Measurements from ENCODE around the gene CCDC92.

The CCDC92 gene

DNA sequence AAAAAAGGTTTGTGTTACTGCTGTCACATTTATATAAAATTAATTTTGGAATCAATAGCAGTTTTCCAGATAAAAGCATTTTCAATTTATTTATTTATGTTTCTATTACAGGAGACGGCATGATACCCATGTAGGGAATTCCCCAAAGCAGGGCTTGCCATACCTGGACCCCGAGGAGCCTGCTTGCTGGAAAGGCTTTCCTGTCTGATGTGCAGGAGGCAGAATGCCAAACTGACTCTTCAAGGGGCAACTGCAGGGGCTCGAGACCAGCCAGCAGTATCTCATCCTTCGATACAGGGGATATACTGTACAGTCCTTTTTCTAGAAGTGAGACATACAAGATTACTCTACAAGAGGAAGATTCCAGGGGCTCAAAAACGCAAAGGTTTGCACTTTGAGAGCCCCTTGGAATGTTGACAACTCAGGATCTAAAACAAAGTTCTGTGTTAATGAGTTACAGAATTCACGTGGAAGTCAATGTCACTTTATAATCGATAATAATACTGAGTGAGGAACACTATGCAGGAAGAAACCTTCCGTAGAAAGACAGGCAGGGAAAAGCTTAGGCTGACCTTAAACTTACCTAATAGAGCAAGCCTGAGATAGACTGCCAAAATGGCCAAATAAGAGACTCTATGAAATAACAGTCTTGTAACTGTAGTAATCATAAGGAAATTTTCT is 38.9 kb upstream of the CCDC92 start:
- peaks cover 13 to 52% of the 10 kb centered on the region in 2 donors for H3K36me3 ChIP-seq (ENCODE audit: control insufficient read depth in 2 of 2, insufficient read depth in 2 of 2, low read length in 2 of 2)
- no peaks in the 10 kb centered on the region for H3K9me3 ChIP-seq (ENCODE audit: control insufficient read depth in 2 of 2, low read length in 2 of 2)
- H3K4me3 ChIP-seq (ENCODE audit: low read length in 2 of 2) = no peak overlapping the region
- H3K27me3 ChIP-seq (ENCODE audit: control insufficient read depth in 2 of 2, insufficient read depth in 2 of 2, low read length in 2 of 2) = no peaks in the 10 kb centered on the region
- H3K9ac ChIP-seq (ENCODE audit: low read depth in 1 of 2, low read length in 2 of 2) = no peak overlapping the region
- no peak overlapping the region for H3K27ac ChIP-seq (ENCODE audit: low read depth in 2 of 2, low read length in 2 of 2)
- no peaks in the 10 kb centered on the region for H3K4me1 ChIP-seq (ENCODE audit: control insufficient read depth in 2 of 2, insufficient read depth in 2 of 2, low read length in 2 of 2)

DNA sequence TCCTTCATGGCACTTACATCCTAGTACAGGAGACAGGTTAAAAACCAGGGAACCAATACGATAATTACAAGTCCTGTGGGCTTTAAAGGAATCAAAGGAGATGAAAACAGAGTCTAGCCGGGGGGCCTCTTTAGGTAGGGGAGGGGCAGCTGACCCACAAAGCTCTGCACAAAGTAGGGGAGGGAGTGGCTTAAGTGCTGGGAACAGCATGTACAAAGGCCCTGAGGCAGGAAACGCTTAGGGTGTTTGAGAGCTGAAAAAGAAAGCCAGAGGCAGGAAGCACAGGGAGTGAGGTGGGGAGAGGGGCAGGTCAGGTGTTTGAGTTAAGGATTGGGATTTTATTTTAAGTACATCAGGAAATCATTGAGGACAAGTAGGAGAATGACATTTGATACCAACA is 38.1 kb upstream of the CCDC92 start:
- H3K27ac ChIP-seq (ENCODE audit: low read depth in 2 of 2, low read length in 2 of 2) = no peak overlapping the region
- H3K9me3 ChIP-seq (ENCODE audit: control insufficient read depth in 2 of 2, low read length in 2 of 2) = no peaks in the 10 kb centered on the region
- no peaks in the 10 kb centered on the region for H3K27me3 ChIP-seq (ENCODE audit: control insufficient read depth in 2 of 2, insufficient read depth in 2 of 2, low read length in 2 of 2)
- H3K36me3 ChIP-seq (ENCODE audit: control insufficient read depth in 2 of 2, insufficient read depth in 2 of 2, low read length in 2 of 2) = peaks cover 13 to 52% of the 10 kb centered on the region in 2 donors
- H3K4me1 ChIP-seq (ENCODE audit: control insufficient read depth in 2 of 2, insufficient read depth in 2 of 2, low read length in 2 of 2) = no peaks in the 10 kb centered on the region
- H3K4me3 ChIP-seq (ENCODE audit: low read length in 2 of 2) = no peak overlapping the region
- H3K9ac ChIP-seq (ENCODE audit: low read depth in 1 of 2, low read length in 2 of 2) = no peak overlapping the region

DNA sequence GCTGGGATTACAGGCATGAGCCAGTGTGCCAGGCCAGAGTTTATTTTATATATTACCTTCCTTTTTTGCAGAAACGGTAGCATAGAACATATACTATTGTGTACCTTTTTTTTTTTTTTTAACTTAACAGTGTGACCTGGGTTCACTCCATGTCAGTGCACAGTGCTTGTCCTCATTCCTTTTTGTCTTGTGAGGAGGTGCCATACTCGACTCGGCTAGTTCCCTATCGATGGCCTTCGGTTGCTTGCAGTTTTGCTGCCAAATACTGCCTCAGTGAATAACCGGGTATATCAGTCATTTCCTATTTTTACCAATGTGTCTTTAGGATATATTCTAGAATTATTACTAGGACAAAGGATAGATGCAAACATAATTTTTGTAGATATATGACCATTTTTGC is 37.1 kb upstream of the CCDC92 start:
- H3K27me3 ChIP-seq (ENCODE audit: control insufficient read depth in 2 of 2, insufficient read depth in 2 of 2, low read length in 2 of 2) = no peaks in the 10 kb centered on the region
- no peak overlapping the region for H3K9ac ChIP-seq (ENCODE audit: low read depth in 1 of 2, low read length in 2 of 2)
- H3K27ac ChIP-seq (ENCODE audit: low read depth in 2 of 2, low read length in 2 of 2) = no peak overlapping the region
- no peak overlapping the region for H3K4me3 ChIP-seq (ENCODE audit: low read length in 2 of 2)
- H3K9me3 ChIP-seq (ENCODE audit: control insufficient read depth in 2 of 2, low read length in 2 of 2) = no peaks in the 10 kb centered on the region
- peaks cover 13 to 48% of the 10 kb centered on the region in 2 donors for H3K36me3 ChIP-seq (ENCODE audit: control insufficient read depth in 2 of 2, insufficient read depth in 2 of 2, low read length in 2 of 2)
- no peaks in the 10 kb centered on the region for H3K4me1 ChIP-seq (ENCODE audit: control insufficient read depth in 2 of 2, insufficient read depth in 2 of 2, low read length in 2 of 2)

DNA sequence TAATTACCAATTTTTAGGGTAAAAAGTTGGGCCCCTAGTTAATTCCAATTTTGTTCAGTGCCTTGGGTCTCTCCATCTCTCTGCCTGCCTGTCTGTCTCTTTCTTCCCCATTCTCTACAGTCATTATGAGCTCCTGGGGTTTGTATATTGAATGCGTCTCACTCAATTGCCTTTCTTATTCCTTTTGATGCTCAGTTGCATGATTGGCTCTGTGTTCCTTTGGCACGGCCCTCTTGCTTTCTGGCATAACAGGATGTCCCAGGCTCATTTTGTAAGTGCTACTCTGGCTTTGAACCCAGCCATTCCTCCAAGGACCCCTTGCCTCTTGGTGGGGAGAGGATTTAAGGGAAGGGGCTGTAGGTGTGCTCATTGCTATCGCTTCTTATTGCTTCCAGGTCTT is 36.0 kb upstream of the CCDC92 start:
- peaks cover 13 to 50% of the 10 kb centered on the region in 2 donors for H3K36me3 ChIP-seq (ENCODE audit: control insufficient read depth in 2 of 2, insufficient read depth in 2 of 2, low read length in 2 of 2)

DNA sequence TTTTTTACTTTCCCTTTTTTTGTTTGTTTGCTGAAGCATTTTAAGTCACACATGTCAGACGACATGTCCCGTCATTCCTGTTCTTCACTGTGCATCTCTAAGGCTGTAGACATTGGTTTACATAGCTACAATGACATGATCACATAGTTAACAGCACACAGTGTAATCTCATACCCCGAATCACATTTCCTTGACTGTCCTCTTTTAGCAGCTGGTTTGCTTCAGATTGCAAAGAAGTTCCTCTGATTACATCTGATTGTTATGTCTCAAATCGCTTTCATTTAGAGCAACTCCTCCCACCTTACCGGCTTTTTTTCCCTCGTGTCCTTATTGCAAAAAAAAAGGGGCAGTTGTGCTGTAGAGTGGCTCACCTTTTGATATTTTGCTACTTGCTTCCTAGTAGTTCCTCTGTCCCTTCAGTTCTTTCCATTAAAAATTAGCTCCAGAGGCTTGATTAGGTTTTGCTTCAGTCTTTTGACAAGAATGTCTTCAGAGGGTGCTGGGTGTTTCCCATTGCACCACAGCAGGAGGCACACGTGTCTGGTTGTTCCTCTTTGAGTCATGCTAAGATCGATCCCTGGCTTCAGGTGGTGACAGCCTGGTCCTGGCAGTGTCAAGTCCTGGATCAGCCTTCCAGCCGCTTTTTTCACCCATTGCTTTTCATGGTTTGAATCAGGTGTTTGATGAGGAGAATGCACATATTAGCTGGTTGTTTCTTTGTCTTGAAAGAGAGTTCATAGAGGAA is 35.4 kb upstream of the CCDC92 start:
- H3K27ac ChIP-seq (ENCODE audit: low read depth in 2 of 2, low read length in 2 of 2) = no peak overlapping the region
- no peaks in the 10 kb centered on the region for H3K9me3 ChIP-seq (ENCODE audit: control insufficient read depth in 2 of 2, low read length in 2 of 2)
- no peaks in the 10 kb centered on the region for H3K4me1 ChIP-seq (ENCODE audit: control insufficient read depth in 2 of 2, insufficient read depth in 2 of 2, low read length in 2 of 2)
- no peak overlapping the region for H3K4me3 ChIP-seq (ENCODE audit: low read length in 2 of 2)
- no peak overlapping the region for H3K9ac ChIP-seq (ENCODE audit: low read depth in 1 of 2, low read length in 2 of 2)
- H3K36me3 ChIP-seq (ENCODE audit: control insufficient read depth in 2 of 2, insufficient read depth in 2 of 2, low read length in 2 of 2) = peaks cover 13 to 44% of the 10 kb centered on the region in 2 donors
- no peaks in the 10 kb centered on the region for H3K27me3 ChIP-seq (ENCODE audit: control insufficient read depth in 2 of 2, insufficient read depth in 2 of 2, low read length in 2 of 2)

More for the DNA sequence above, 36.0 kb upstream of the CCDC92 start:
- no peaks in the 10 kb centered on the region for H3K4me1 ChIP-seq (ENCODE audit: control insufficient read depth in 2 of 2, insufficient read depth in 2 of 2, low read length in 2 of 2)
- no peak overlapping the region for H3K27ac ChIP-seq (ENCODE audit: low read depth in 2 of 2, low read length in 2 of 2)
- no peak overlapping the region for H3K4me3 ChIP-seq (ENCODE audit: low read length in 2 of 2)
- no peak overlapping the region for H3K9ac ChIP-seq (ENCODE audit: low read depth in 1 of 2, low read length in 2 of 2)
- no peaks in the 10 kb centered on the region for H3K9me3 ChIP-seq (ENCODE audit: control insufficient read depth in 2 of 2, low read length in 2 of 2)
- H3K27me3 ChIP-seq (ENCODE audit: control insufficient read depth in 2 of 2, insufficient read depth in 2 of 2, low read length in 2 of 2) = no peaks in the 10 kb centered on the region

DNA sequence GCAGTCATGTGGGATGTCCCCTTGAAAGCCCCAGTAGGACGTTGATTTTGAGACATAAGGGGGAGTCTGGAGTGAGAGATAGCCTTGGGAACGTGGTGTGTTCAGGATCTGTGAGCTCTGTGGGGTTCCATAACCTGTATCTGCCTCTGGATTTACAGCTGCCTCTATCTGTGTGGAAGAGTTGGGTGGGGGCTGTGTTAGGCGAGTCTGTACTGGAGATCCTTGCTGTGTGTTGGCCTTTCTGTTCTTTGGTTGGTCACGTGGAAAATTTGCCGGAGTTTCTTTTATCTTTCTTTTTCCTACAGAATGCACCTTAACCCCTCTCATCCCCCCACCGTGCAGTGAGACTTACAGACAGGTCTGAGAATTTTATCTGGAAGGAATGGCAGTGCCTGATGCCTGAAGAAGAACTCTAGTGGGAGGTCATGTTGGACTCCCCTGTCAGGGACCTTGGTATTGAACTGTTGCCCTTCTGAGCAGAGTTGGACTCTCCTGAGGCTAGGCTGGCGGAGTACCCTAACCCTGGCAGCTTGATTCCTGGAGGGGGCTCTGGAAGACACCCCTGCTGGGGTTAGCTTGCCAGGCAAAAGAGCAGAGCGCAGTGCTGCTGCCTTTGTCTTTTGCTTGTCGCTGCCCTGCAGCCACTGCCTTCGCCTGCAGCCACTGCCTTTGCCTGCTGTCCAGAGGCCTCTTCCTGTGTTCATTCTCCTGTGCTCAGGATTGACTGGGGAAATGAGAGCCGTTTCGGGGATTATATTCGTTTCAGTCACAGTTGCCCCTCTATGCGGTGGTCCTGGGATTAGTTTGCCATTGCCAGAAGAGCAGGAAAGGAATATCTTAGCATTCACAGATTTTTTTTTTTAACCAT is 34.4 kb upstream of the CCDC92 start:
- Histone ChIP-seq H3K27ac (ENCODE audit: low read depth in 2 of 2, low read length in 2 of 2) (no peak overlapping the region), H3K4me1 (ENCODE audit: control insufficient read depth in 2 of 2, insufficient read depth in 2 of 2, low read length in 2 of 2) (no peaks in the 10 kb centered on the region)

DNA sequence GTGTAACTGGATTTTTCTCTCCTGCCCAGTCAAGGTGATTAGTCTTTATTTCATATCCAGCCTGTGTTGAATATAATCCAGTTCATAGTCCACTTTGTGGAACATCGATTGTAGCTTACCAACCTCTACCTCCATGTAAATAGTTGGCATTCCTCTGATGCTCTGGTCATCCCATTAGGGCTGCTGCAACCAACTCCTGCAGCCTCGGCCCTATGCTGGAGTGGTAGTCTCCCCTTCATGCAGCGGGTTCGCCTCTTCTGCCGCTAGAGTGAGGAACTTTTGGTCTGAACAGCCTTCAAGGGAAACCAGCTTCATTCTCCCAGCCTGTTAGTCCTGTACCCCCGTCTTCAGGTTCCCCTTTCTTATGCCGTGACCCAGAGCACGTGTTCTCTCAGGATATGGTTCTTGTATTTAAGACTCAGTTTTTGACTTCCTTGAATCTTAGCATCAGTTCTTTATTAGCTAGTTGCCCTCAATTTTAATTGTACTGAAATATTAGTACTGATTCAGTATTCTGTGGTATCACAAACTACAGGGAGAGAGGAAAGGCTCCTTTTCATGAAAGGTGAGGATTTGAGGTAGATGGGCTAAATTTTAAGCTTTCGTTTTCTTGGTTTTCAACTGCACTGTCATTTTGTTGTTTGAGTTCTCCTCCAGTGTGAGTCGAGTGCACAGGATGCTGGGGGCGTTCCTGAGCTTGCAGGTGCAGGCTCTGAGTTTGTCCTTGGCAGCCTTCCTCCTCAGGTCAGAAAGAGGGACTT is 33.6 kb upstream of the CCDC92 start:
- Histone ChIP-seq H3K27ac (ENCODE audit: low read depth in 2 of 2, low read length in 2 of 2) (no peak overlapping the region), H3K27me3 (ENCODE audit: control insufficient read depth in 2 of 2, insufficient read depth in 2 of 2, low read length in 2 of 2) (no peaks in the 10 kb centered on the region), H3K9me3 (ENCODE audit: control insufficient read depth in 2 of 2, low read length in 2 of 2) (no peaks in the 10 kb centered on the region), H3K4me1 (ENCODE audit: control insufficient read depth in 2 of 2, insufficient read depth in 2 of 2, low read length in 2 of 2) (no peaks in the 10 kb centered on the region), H3K9ac (ENCODE audit: low read depth in 1 of 2, low read length in 2 of 2) (no peak overlapping the region), H3K36me3 (ENCODE audit: control insufficient read depth in 2 of 2, insufficient read depth in 2 of 2, low read length in 2 of 2) (peaks cover 6 to 29% of the 10 kb centered on the region in 2 donors), H3K4me3 (ENCODE audit: low read length in 2 of 2) (no peak overlapping the region)

More for the DNA sequence above, 34.4 kb upstream of the CCDC92 start:
- Histone ChIP-seq H3K9me3 (ENCODE audit: control insufficient read depth in 2 of 2, low read length in 2 of 2) (no peaks in the 10 kb centered on the region), H3K36me3 (ENCODE audit: control insufficient read depth in 2 of 2, insufficient read depth in 2 of 2, low read length in 2 of 2) (peaks cover 7 to 35% of the 10 kb centered on the region in 2 donors), H3K27me3 (ENCODE audit: control insufficient read depth in 2 of 2, insufficient read depth in 2 of 2, low read length in 2 of 2) (no peaks in the 10 kb centered on the region), H3K9ac (ENCODE audit: low read depth in 1 of 2, low read length in 2 of 2) (no peak overlapping the region), H3K4me3 (ENCODE audit: low read length in 2 of 2) (no peak overlapping the region)

DNA sequence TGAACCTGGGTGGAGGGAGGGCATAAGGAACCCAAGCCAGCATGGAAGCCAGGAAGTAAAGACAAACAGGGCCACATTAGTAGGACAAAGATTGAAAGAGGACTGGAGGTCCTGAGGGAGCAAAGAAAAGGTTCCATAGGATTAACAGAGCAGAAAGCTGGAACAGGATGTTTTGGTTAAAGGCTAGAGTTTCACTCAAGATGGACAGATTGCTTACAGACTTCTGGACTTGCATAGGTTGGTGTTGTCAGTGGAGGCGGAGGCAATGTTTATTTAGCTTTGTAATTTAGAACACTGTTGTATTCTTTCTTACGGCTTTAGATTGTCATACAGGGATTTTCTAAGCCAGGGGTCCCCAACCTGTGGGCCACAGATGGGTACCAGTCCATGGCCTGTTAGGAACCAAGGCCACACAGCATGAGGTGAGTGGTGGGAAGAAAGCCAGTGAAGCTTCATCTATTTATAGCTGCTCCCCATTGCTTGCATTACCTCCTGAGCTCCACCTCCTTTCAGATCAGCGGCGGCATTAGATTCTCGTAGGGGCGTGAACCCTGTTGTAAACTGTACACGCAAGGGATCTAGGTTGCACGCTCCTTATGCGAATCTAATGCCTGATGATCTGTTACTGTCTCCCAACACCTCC is 31.7 kb upstream of the CCDC92 start:
- Histone ChIP-seq H3K4me3 (ENCODE audit: low read length in 2 of 2) (no peak overlapping the region), H3K27ac (ENCODE audit: low read depth in 2 of 2, low read length in 2 of 2) (no peak overlapping the region), H3K4me1 (ENCODE audit: control insufficient read depth in 2 of 2, insufficient read depth in 2 of 2, low read length in 2 of 2) (no peaks in the 10 kb centered on the region), H3K9me3 (ENCODE audit: control insufficient read depth in 2 of 2, low read length in 2 of 2) (no peaks in the 10 kb centered on the region), H3K36me3 (ENCODE audit: control insufficient read depth in 2 of 2, insufficient read depth in 2 of 2, low read length in 2 of 2) (peaks cover 5 to 27% of the 10 kb centered on the region in 2 donors), H3K27me3 (ENCODE audit: control insufficient read depth in 2 of 2, insufficient read depth in 2 of 2, low read length in 2 of 2) (no peaks in the 10 kb centered on the region), H3K9ac (ENCODE audit: low read depth in 1 of 2, low read length in 2 of 2) (no peak overlapping the region)

DNA sequence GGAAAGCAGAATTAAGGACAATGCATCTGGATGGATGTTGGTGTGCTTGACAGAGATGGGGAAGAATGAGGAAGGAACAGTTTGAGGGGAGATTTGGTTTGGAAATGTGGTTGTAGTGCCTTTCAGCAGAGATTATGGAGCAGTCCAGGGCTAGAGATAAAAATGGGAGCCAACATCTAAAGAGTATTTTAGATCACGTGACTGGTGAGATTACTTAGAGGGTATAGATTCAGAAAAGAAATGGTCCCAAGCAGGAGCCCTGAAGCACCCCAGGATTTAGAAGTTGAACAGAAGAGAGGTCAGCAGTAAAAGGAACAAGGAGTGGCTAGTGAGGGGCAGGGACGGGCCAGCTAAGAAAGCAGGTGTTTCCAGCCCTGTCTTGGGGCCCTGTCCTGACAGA is 30.0 kb upstream of the CCDC92 start:
- H3K27me3 ChIP-seq (ENCODE audit: control insufficient read depth in 2 of 2, insufficient read depth in 2 of 2, low read length in 2 of 2) = no peaks in the 10 kb centered on the region
- peaks cover 10 to 32% of the 10 kb centered on the region in 2 donors for H3K36me3 ChIP-seq (ENCODE audit: control insufficient read depth in 2 of 2, insufficient read depth in 2 of 2, low read length in 2 of 2)
- H3K4me1 ChIP-seq (ENCODE audit: control insufficient read depth in 2 of 2, insufficient read depth in 2 of 2, low read length in 2 of 2) = no peaks in the 10 kb centered on the region
- H3K9ac ChIP-seq (ENCODE audit: low read depth in 1 of 2, low read length in 2 of 2) = no peak overlapping the region
- no peaks in the 10 kb centered on the region for H3K9me3 ChIP-seq (ENCODE audit: control insufficient read depth in 2 of 2, low read length in 2 of 2)
- H3K27ac ChIP-seq (ENCODE audit: low read depth in 2 of 2, low read length in 2 of 2) = no peak overlapping the region
- H3K4me3 ChIP-seq (ENCODE audit: low read length in 2 of 2) = no peak overlapping the region

All from mucosa of rectum (tissue), 2 donors.